T follicular helper cell (primary cell): Measurements from ENCODE around the gene PTPN2.
"Not testable (repeated sequence)": the region's sequence is repeated elsewhere in the genome, so short reads cannot be mapped to it uniquely, and the experiment has no call there.

Source experiments
- DNase-seq: peaks from one replicate; pipeline ENCODE4 v3.0.0-alpha.2; 2020; ENCODE audit warnings: low read depth

Gene PTPN2

GRCh38 chr18:12891561-12891960 lies 7.5 kb upstream of the PTPN2 start:
- no peak for DNase-seq

DNA sequence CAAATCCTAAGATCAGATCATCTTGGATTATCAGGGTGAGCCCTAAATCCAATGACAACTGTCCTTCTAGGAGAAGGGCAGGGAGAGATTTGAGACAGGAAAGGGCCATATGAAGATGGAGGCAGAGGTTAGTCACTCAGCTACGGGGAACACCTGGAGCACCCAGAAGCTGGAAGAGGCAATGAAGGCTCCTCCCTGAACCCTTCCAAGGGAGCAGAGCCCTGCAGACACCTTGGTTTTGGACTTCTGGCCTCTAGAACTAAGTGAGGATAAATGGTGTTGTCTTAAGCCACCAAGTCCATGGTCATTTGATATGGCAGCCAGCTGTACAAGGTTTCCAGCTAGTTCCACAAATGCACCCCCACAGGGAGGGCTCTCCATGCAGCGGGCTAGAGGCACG lies 6.9 kb upstream of the PTPN2 start:
- DNase-seq = no peak

- no peak for DNase-seq
Measured at GRCh38 chr18:12886498-12887126, 2.6 kb upstream of the PTPN2 start.

DNA sequence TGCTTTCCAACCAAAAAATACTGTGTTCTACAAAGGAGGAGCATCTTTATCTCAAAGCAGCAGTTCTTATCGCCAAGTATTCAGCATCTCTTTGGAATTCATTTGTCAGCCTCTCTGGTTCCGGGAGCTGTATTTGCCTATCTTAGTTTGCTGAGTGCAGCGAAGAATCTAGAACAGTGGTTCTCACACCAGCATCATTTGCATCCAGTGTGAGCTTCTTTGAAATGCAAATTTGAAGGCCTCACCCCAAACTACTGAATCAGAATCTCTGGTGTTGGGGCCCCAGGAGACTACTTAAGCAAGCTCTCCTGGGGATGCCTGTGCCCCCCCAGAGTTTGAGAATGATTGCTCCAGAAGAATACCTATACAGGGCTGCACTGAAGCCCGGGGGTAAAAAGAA lies 1.5 kb upstream of the PTPN2 start:
- no peak for DNase-seq

DNA sequence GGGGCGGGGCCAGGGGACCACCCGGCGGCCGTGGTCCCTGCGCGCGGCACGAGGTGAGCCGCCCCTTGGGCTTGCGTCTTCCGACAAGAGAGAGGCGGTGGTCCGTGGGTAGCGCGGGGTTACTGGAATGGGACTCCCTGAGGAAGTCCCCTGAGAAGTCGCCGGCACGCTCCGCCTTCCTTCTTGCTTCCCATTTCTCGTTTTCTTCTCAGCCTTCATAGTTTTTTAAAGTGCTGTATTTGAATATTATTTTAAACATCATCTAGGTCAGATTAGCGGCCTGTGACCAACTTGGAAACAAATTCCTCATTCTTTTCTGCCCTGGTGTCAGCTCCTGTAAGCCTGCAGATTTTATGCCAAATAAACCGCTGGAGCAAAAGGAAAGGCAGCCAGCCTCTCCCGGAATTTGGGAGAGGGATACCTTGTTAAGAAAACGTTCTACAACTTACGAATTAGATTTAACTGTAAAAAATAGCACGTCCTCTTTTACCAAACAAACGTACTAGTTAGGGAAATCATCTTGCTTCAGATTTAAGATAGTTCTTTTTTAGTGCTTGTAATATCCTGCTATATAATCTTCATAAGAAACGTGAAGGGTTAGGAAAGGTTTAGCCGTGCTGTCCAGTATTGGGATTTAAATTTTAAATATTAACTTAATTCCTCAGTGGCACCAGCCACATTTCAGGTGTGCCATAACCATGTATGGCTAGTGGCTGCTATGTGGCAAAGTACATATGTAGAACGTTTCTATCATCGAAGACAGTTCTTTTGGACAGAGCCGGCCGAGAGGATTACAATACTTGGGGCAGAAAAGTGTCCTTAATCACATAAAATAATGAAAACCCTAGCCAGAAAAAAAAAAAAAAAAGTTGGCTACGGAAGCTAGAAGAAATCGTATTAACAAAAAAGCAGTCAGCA lies 628 bp upstream of the PTPN2 start:
- DNase-seq = no peak

GRCh38 chr18:12883372-12883683 lies 709 bp downstream of the PTPN2 start:
- DNase-seq = no peak

GRCh38 chr18:12882453-12883371 lies 1.3 kb downstream of the PTPN2 start:
- DNase-seq = no peak

DNA sequence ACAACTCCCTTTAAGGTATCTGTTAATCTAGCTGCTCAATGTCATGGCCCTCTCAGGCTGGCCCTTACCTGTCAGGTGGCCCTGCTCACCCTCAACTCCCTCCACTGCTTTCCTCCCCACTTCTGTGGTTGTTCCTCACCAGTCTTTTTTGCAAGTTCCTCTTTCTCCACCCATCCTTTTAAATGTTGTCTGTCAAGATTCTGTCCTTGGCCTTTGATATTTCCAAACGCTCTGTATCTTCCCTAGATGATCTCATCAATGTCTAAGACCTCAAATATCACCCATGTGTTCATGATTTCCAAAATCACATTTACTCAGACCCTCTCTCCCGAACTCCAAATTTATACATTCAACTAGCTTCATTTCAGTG lies 3.5 kb downstream of the PTPN2 start:
- DNase-seq = no peak

- DNase-seq = no peak
Measured at GRCh38 chr18:12879840-12880540, 4.0 kb downstream of the PTPN2 start.

DNA sequence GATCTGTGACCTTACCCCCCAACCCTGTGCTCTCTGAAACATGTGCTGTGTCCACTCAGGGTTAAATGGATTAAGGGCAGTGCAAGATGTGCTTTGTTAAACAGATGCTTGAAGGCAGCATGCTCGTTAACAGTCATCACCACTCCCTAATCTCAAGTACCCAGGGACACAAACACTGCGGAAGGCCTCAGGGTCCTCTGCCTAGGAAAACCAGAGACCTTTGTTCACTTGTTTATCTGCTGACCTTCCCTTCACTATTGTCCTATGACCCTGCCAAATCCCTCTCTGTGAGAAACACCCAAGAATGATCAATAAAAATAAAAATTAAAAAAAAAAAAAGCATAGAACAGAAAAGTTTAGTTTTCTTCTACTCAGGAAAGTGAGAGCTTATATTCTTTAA lies 9.0 kb downstream of the PTPN2 start:
- not testable (repeated sequence) for DNase-seq

- not testable (repeated sequence) for DNase-seq
Measured at GRCh38 chr18:12873961-12874567, 10.0 kb downstream of the PTPN2 start.

- DNase-seq = no peak
Measured at GRCh38 chr18:12872408-12872807, 11.6 kb downstream of the PTPN2 start.

GRCh38 chr18:12868576-12868975 lies 15.5 kb downstream of the PTPN2 start:
- no peak for DNase-seq

- DNase-seq = no peak
Measured at GRCh38 chr18:12867441-12868123, 16.5 kb downstream of the PTPN2 start.

DNA sequence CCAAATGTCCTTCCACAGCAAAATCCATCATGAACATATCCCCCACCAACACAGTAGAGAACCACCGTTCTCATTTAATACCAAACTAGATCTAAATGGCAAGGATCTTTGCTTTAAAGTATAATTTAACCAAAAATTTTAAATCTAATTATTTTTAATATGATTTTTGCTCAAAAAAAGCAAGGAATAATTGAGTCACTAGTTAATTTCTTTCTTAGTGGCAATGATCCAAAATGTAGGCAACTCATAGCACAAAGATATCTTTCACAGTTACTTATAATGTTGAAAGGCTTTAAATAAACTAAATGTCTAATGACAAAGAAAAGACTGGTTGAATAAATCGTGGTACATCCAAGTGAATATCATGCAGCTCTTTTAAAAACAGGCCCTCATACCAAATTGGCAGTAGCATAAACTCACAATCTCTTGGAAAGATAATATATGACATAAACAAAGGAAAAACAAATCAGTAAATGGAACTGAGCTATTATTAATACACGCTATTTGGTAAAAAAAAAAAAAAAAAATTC lies 20.3 kb downstream of the PTPN2 start:
- no peak for DNase-seq

- DNase-seq = no peak
Measured at GRCh38 chr18:12862874-12863482, 21.1 kb downstream of the PTPN2 start.

DNA sequence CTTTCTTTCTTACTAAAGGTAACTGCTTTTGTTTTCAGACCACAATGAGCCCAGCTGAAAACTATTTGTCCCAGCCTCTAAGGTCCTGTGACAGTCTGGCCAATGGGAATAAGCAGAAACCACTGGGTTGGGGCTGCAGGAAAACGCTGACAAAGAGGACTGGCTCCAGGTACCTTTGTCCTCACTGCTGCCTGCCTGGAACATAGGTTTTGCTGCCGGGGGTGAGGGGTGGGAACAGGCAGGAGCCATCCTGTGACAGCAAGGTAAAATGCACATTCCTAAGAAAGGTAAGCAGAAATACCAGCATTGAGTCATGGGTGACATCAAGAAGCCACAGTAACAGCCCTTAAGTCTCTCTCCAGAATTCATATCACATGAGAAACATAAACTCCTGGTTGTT lies 21.6 kb downstream of the PTPN2 start:
- DNase-seq = no peak

DNA sequence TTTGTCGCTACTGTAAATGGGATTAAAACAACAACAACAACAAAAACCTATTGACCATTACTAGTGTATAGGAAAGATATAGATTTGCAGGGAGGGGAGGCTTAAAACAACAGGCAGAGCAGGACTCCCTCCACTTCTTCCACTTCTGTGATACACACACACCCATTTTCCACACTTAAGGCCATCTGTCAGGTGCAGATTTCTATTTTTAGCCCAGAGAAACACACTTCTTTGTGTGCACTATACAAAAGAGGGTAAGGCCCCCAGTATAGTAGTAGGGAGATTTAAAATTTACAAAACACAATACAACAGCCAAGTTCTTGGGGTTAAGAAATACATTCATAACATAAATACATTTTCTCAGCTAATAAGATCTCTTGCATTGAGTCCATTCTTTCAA lies 22.4 kb downstream of the PTPN2 start:
- no peak for DNase-seq

GRCh38 chr18:12860530-12860929 lies 23.5 kb downstream of the PTPN2 start:
- no peak for DNase-seq

- no peak for DNase-seq
Measured at GRCh38 chr18:12858991-12859390, 25.0 kb downstream of the PTPN2 start.
